ENCODE data around the gene ASCC1. TPM values are rescaled to one million over a fixed set of nuclear protein-coding genes. Genes with fewer than 3 reads are reported as not detected.

ASCC1 gene
- total and polyA plus RNA-seq, 2 of the 13 experiments (the other 11 are each of a cell fraction or from before 2014, with no cell fraction given), result 21.6 to 30.1 TPM

DNA sequence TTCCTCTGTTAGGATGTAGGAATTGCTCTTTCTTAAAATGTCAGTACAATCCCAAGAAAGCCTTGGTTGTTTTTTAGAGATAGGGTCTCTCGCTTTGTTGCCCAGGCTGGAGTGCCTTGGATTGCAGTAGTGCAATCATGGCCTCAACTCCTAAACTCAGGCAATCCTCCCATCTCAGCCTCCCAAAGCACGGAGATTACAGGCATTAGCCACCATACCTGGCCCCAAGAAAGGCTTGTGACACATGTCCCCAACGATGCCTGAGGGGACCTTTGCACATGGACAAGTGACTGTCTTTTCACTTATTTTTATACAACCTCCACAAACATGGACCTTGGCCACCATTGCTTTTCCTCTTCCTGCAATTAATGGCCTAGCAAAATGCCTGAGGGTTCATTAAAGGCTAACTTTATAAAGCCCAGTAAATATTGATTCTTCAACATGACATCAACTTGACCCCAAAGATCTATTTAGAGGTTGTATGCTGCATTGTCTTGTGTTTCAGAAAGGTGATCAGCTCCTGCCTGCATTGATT, 117.7 kb downstream of the ASCC1 start:
- intact Hi-C loops (cut with micrococcal nuclease; ENCODE audit: unreplicated experiment), result no loop called here
- peaks cover 66% of the 10 kb centered on the region for H3K4me1 ChIP-seq (ENCODE audit: insufficient read depth, low read length)
- H3K27ac ChIP-seq (ENCODE audit: extremely low read length, insufficient read depth, low read length), result peak overlapping the region; percentile 93
- H4K20me1 ChIP-seq (ENCODE audit: insufficient read depth, low read length), result no peaks in the 10 kb centered on the region
- POLR2A ChIA-PET, result interaction anchor here (1.3 to 1.4 kb wide), 2 partner anchors 118 to 175 kb away, joined by 3 to 5 read pairs; partner anchors contain the start of gene ASCC1
- ATAC-seq, result peak; percentile 83
- FAIRE-seq, result peak; percentile 79
- in situ Hi-C loops (cut with HindIII; ENCODE audit: extremely low pct_ligation_motif_present, low pct_unique_long_range_greater_than_20kb), result loop anchor here (25.0 kb wide), 1 partner anchor 239 kb away; no protein-coding TSS in a partner anchor
- CTCF ChIA-PET (ENCODE audit: low intra/inter-chr PET ratio, low total read pairs), result no interaction called here
- peak overlapping the region; percentile 66 for H3K4me2 ChIP-seq (ENCODE audit: low read depth, low read length)
- H3K27me3 ChIP-seq (ENCODE audit: control insufficient read depth in 1 of 2, insufficient read depth in 2 of 2, low read length in 2 of 2), result no peaks in the 10 kb centered on the region
- DNase-seq (ENCODE audit: low spot score), result peak; percentile 96
- H3K79me2 ChIP-seq (ENCODE audit: insufficient read depth, low read length), result no peaks in the 10 kb centered on the region
- no peak overlapping the region for H2AFZ ChIP-seq (ENCODE audit: low read length)
- no TSS peak for BruUV-seq (replicated peaks)
- peaks cover 2 to 19% of the 10 kb centered on the region in 2 experiments; a peak in 4 of 5 replicates for H3K36me3 ChIP-seq (replicated peaks in 1 of 2; ENCODE audit: control insufficient read depth in 1 of 2, insufficient read depth in 2 of 2, low read length in 2 of 2)
- H3K9ac ChIP-seq (ENCODE audit: insufficient read depth, low read depth, low read length), result peak overlapping the region; percentile 74
- peak overlapping the region in 2 of 3 experiments; percentile 15 to 26; a peak in 1 of 6 replicates for H3K4me3 ChIP-seq (replicated peaks in 1 of 3; ENCODE audit: insufficient read depth in 1 of 3, low read depth in 2 of 3, low read length in 3 of 3)
- H3K9me3 ChIP-seq (ENCODE audit: low read length), result no peaks in the 10 kb centered on the region
- 0% methylated on average over 3 of the region's 3 CpGs for WGBS (ENCODE audit: low lambda C conversion rate)
- peak; percentile 66; the same call in 1 of the 2 replicates for TF ChIP-seq JUN (CRISPR knock-in tag; IDR thresholded peaks at IDR 0.05)
- TF ChIP-seq ATF7 (IDR thresholded peaks at IDR 0.05), result no peak
- TF ChIP-seq ATF7 (CRISPR knock-in tag; IDR thresholded peaks at IDR 0.05), result no peak
- TF ChIP-seq, protein P1, sequence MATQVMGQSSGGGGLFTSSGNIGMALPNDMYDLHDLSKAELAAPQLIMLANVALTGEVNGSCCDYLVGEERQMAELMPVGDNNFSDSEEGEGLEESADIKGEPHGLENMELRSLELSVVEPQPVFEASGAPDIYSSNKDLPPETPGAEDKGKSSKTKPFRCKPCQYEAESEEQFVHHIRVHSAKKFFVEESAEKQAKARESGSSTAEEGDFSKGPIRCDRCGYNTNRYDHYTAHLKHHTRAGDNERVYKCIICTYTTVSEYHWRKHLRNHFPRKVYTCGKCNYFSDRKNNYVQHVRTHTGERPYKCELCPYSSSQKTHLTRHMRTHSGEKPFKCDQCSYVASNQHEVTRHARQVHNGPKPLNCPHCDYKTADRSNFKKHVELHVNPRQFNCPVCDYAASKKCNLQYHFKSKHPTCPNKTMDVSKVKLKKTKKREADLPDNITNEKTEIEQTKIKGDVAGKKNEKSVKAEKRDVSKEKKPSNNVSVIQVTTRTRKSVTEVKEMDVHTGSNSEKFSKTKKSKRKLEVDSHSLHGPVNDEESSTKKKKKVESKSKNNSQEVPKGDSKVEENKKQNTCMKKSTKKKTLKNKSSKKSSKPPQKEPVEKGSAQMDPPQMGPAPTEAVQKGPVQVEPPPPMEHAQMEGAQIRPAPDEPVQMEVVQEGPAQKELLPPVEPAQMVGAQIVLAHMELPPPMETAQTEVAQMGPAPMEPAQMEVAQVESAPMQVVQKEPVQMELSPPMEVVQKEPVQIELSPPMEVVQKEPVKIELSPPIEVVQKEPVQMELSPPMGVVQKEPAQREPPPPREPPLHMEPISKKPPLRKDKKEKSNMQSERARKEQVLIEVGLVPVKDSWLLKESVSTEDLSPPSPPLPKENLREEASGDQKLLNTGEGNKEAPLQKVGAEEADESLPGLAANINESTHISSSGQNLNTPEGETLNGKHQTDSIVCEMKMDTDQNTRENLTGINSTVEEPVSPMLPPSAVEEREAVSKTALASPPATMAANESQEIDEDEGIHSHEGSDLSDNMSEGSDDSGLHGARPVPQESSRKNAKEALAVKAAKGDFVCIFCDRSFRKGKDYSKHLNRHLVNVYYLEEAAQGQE (IDR thresholded peaks at IDR 0.05; ENCODE audit: borderline replicate concordance in 1 of 2, low read depth in 1 of 2, low read length in 2 of 2), result peak in 1 of 2 experiments; percentile 37; a peak in 1 of 4 replicates
- TF ChIP-seq, protein P2, sequence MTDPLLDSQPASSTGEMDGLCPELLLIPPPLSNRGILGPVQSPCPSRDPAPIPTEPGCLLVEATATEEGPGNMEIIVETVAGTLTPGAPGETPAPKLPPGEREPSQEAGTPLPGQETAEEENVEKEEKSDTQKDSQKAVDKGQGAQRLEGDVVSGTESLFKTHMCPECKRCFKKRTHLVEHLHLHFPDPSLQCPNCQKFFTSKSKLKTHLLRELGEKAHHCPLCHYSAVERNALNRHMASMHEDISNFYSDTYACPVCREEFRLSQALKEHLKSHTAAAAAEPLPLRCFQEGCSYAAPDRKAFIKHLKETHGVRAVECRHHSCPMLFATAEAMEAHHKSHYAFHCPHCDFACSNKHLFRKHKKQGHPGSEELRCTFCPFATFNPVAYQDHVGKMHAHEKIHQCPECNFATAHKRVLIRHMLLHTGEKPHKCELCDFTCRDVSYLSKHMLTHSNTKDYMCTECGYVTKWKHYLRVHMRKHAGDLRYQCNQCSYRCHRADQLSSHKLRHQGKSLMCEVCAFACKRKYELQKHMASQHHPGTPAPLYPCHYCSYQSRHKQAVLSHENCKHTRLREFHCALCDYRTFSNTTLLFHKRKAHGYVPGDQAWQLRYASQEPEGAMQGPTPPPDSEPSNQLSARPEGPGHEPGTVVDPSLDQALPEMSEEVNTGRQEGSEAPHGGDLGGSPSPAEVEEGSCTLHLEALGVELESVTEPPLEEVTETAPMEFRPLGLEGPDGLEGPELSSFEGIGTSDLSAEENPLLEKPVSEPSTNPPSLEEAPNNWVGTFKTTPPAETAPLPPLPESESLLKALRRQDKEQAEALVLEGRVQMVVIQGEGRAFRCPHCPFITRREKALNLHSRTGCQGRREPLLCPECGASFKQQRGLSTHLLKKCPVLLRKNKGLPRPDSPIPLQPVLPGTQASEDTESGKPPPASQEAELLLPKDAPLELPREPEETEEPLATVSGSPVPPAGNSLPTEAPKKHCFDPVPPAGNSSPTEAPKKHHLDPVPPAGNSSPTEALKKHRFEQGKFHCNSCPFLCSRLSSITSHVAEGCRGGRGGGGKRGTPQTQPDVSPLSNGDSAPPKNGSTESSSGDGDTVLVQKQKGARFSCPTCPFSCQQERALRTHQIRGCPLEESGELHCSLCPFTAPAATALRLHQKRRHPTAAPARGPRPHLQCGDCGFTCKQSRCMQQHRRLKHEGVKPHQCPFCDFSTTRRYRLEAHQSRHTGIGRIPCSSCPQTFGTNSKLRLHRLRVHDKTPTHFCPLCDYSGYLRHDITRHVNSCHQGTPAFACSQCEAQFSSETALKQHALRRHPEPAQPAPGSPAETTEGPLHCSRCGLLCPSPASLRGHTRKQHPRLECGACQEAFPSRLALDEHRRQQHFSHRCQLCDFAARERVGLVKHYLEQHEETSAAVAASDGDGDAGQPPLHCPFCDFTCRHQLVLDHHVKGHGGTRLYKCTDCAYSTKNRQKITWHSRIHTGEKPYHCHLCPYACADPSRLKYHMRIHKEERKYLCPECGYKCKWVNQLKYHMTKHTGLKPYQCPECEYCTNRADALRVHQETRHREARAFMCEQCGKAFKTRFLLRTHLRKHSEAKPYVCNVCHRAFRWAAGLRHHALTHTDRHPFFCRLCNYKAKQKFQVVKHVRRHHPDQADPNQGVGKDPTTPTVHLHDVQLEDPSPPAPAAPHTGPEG (CRISPR knock-in tag; IDR thresholded peaks at IDR 0.05), result no peak
- TF ChIP-seq ZFP36 (IDR thresholded peaks at IDR 0.05; ENCODE audit: borderline replicate concordance, low read depth, low read length, partially characterized antibody), result no peak
- peak; percentile 85 for TF ChIP-seq HNF1A (IDR thresholded peaks at IDR 0.05; ENCODE audit: low read depth)
- peak; percentile 78; the same call in 1 of the 2 replicates for TF ChIP-seq HNF1A (CRISPR knock-in tag; IDR thresholded peaks at IDR 0.05; ENCODE audit: borderline replicate concordance)
- no peak for TF ChIP-seq HOXA7 (CRISPR knock-in tag; IDR thresholded peaks at IDR 0.05)
- TF ChIP-seq NFATC3 (CRISPR knock-in tag; IDR thresholded peaks at IDR 0.05), result no peak

All from HepG2 (cell line).